ES-I3 (cell line): ENCODE results near the gene RUNDC1.
A peak's percentile ranks its signal among the peaks of the same experiment; 100 is the strongest.
"Not testable (repeated sequence)": the region's sequence is repeated elsewhere in the genome, so short reads cannot be mapped to it uniquely, and the experiment has no call there.

Experiments
- H3K36me3 ChIP-seq: 2 replicates; pipeline ENCODE4 v1.6.1; 2013; ENCODE audit warnings: mild to moderate bottlenecking, low read length, control low read depth, moderate library complexity; ENCODE audit not compliant: insufficient read depth
- H3K4me1 ChIP-seq: 2 replicates; pipeline ENCODE4 v1.6.1; 2013; ENCODE audit warnings: mild to moderate bottlenecking, control low read depth, low read length; ENCODE audit not compliant: insufficient read depth
- H3K9ac ChIP-seq: 2 replicates; pipeline ENCODE4 v1.6.1; 2013; ENCODE audit warnings: low read depth, mild to moderate bottlenecking, low read length, moderate library complexity
- H3K9me3 ChIP-seq: 2 replicates; pipeline ENCODE4 v1.6.1; 2013; ENCODE audit warnings: mild to moderate bottlenecking, low read length, moderate library complexity; ENCODE audit not compliant: control insufficient read depth, insufficient read depth

Gene RUNDC1

DNA sequence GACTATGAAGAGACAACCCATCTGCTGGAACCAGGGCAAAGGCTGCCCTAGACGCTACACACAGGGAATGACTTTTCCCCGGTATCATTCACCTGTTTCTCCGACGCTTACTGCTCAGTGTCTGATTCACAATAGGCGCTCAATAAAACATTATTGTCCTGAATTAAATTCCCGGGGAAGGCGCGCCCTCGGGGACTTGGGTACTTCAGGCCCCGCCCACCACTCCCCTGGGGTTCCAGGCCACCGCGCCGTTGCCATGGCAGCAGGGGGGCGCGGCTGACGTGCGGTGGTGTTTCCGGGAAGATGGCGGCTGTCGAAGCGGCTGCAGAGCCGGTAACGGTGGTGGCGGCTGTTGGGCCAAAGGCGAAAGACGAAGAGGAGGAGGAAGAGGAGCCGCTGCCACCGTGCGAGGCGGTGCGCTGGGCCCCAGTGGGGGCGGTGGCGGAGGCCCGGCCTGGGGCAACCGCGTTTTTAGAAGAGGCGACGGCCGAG lies at the start of gene RUNDC1:
Gene RUNDC1 (plus strand): TSS at position 292 of the 492 bp plus-strand sequence. CDS start 12 bp downstream, at position 304.
- H3K36me3 ChIP-seq = peaks cover 3% of the 10 kb centered on the region
- H3K4me1 ChIP-seq = peaks cover 7% of the 10 kb centered on the region
- H3K9ac ChIP-seq = peak within 1 kb of the TSS; percentile 87
- no peaks in the 10 kb centered on the region for H3K9me3 ChIP-seq

DNA sequence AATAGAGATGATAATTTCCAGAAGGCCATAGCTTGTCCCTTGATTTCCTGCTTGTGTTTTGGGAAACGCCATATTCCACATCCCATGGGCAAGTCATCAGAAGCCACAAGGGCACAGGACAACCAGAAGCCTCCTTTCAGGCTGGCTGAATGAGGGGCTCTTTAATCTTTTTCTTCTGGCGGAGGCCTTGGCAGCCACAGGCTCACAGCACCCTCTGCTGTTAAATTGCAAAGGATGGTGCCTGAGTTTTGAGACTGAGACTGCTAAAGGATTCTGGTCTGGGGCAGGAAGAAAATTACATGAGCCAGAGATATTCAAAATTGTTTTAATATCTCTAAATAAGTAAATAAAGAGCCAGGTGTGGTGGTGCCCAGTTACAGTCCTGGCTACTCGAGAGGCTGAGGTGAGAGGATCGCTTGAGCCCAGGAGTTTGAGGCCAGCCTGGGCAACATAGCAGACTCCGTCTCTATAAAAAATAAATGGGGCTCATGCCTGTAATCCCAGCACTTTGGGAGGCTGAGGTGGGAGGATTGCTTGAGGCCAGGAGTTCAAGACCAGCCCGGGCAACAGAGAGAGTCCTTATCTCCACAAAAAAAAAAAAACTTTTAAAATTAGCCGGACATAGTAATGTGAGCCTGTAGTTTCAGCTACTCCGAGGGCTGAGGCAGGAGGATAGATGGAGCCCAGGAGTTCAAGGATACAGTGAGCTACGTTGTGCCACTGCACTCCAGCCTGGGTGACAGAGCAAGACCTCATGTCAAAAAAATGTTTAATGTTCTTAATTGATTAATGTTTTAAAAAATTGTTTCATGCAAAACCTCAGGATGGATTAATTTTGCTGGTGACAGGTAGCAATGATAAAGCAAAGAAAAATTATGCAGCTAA lies 42.4 kb upstream of the RUNDC1 start:
- H3K9me3 ChIP-seq = no peaks in the 10 kb centered on the region

DNA sequence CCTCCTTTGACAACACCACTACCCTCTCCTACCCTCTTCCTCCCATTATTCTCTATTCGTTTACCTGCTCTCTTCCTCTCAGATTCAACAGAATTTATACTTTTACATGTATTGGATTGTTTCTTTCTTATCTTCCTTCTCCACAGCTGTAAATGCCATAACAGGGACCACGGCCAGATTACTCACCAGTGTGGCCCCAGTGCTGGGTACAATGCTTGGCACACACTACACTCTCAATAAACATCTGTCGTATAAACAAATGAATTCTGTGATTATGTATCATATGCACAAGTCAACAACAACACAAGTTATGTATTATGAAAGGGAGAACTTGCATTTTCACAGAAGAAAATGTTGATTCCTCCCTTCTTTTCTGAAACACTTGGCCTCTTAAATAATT lies 36.2 kb upstream of the RUNDC1 start:
- H3K9me3 ChIP-seq = no peaks in the 10 kb centered on the region
- no peak overlapping the region for H3K9ac ChIP-seq
- no peaks in the 10 kb centered on the region for H3K36me3 ChIP-seq
- H3K4me1 ChIP-seq = no peaks in the 10 kb centered on the region

More for the DNA sequence above, 42.4 kb upstream of the RUNDC1 start:
- H3K4me1 ChIP-seq = no peaks in the 10 kb centered on the region
- H3K36me3 ChIP-seq = no peaks in the 10 kb centered on the region
- H3K9ac ChIP-seq = no peak overlapping the region

DNA sequence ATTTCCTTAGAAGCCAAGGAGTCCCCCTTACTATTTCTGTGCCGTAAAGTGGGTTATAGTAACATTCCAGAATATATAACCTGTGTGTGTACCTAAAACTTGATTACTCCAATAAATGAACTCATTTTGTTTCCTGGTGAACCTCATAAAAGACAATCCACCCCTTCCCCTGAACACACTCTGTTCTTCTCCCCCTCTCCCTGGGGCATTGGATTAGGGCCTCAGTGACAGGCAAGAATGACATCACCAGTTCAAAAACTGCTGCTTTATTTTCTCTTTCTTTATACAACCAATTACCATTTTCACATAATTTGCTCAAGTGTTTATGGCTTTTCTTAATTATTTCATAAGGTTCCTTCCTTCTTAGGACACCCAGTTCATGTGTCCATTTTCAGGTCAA lies 33.6 kb upstream of the RUNDC1 start:
- H3K36me3 ChIP-seq = peaks cover 5% of the 10 kb centered on the region
- H3K9ac ChIP-seq = no peak overlapping the region
- H3K9me3 ChIP-seq = no peaks in the 10 kb centered on the region
- H3K4me1 ChIP-seq = no peaks in the 10 kb centered on the region

DNA sequence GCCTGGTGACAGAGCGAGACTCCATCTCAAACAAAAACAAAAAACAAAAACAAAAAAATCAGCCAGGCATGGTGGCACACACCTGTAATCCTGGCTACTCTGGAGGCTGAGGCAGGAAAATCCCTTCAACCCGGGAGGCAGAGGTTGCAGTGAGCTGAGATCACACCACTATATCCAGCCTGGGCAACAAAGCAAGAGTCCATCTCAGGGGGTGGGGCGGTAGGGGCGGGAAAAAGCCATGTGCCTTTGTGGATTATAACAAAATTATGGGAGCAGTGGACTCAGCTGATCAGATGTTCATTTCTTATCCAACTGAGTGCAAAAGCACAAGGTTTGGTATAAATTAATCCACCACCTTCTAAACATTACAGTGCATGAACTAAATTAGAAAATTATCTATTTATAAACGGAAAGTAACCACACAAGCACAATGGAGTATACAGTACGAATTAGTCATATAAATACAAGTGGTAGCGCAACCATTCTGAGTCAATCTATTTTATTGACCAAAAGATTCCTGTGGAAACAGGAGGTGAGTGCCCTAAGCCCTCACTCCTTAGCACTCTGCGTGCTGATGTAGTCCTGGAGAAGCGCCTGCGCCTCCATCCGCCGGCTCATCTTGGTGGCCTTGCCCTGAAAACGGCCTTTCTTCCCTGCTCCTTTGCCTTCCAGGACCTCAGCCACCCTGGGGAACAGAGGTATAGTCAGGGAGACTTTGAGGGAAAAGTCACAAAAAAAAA lies 30.2 kb upstream of the RUNDC1 start:
- Histone ChIP-seq H3K4me1 (no peaks in the 10 kb centered on the region), H3K36me3 (peaks cover 21% of the 10 kb centered on the region), H3K9ac (no peak overlapping the region), H3K9me3 (no peaks in the 10 kb centered on the region)

DNA sequence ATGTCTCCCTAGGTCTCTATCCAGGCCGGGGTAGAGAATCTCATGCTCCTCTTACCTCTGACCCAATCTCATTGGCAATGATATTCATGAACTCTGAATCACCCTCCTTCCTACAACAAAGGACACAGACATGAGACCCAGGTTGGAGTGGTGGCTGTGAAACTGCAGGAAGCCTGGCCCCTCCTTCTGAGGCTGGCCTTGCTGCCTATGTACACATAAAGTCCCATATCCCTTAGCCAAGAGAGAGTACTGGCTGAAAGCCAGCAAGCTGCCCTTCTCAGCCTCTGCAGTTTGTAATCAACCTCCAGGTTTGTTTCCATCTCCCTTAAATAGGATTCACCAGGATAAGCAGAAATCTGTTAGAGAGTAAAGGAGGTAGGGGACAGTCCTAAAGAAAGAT lies 26.7 kb upstream of the RUNDC1 start:
- Histone ChIP-seq H3K36me3 (peaks cover 35% of the 10 kb centered on the region), H3K4me1 (no peaks in the 10 kb centered on the region), H3K9me3 (no peaks in the 10 kb centered on the region), H3K9ac (no peak overlapping the region)

DNA sequence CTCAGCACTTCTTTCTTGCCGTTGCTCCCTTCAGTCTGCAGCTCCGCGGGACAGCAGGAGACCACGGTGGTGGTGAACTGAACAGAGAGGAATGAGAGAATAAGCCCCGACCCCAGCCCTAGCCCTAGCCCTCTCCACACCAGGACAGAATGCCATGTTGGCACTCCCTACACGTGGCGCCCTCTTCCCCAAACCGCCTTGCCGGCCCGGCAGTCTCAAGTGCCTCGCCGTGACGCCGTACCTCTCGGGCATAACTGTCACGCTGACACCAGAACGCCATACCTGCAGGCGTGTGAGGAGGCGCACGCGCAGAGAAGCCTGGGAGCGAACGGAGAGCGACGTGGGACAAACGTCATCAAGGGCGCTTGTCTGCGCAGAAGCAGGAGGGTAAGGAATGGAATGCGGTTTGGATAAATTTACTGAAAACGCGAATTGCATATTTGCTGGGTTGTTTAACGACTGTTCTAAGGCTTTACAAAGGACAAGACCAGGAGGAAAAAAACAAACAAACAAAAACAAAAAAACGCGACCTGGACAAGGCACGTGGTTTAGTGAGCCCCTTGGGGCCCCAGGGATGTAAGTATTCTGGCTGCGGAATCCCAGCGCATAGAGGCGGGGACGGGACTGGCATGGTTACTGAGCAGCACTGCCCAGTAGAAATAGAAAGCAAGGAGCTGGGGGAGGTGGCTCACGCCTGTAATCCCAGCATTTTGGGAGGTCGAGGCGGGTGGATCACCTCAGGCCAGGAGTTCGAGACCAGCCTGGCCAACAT lies 16.0 kb upstream of the RUNDC1 start, which contains the start of gene AARSD1:
Gene AARSD1 (minus strand): TSS at position 294 of the 772 bp plus-strand sequence. CDS start 14 bp downstream, at position 280.
- Histone ChIP-seq H3K9me3 (no peaks in the 10 kb centered on the region), H3K9ac (peak within 1 kb of the TSS; percentile 86), H3K4me1 (peaks cover 5% of the 10 kb centered on the region), H3K36me3 (peaks cover 25% of the 10 kb centered on the region)

DNA sequence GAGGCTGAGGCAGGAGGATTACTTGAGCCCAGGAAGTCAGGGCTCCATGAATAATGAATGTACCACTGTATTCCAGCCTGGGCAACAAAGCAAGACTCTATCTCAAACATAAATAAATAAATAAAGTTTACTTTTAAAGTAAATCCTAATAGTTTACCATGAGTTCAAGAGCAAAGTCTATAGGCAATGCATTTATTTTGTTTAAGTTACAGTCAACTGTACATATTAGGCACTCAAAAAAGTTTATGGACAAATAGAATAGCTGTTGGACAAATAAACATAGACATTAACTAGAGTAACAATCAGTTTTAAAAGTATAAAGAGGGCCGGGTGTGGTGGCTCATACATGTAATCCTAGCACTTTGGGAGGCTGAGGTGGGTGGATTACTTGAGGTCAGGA lies 12.4 kb upstream of the RUNDC1 start:
- Histone ChIP-seq H3K4me1 (peaks cover 5% of the 10 kb centered on the region), H3K9me3 (no peaks in the 10 kb centered on the region), H3K9ac (no peak overlapping the region), H3K36me3 (no peaks in the 10 kb centered on the region; the same call in 1 of the 2 replicates)

DNA sequence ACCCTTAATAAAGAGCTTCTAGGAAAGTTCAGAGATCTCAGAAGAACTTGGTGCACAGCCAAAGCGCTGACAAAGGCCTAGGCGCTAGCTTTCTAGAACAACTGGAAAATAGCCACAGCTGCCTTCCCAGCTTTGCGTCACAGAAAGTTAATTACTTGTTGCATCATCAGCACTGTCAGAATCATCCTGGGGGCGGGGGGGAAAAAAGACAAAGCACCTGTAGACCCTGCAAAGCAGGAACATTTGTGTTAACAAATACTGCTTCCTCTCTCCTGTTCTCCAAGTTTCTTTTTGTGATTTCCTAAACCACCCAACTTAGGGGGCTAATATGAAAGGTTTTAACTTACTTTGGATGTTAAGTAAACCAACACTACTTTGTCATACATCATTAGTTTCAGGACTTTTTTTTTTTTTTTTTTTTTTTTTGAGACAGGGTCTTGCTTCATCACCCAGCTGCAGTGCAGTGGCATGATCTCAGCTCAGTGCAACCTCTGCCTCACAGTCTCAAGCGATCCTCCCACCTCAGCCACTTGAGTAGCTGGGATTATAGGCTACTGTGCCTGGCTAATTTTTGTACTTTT lies 11.3 kb upstream of the RUNDC1 start:
- Histone ChIP-seq H3K9ac (no peak overlapping the region), H3K36me3 (no peaks in the 10 kb centered on the region; the same call in 1 of the 2 replicates), H3K4me1 (no peaks in the 10 kb centered on the region), H3K9me3 (no peaks in the 10 kb centered on the region)

DNA sequence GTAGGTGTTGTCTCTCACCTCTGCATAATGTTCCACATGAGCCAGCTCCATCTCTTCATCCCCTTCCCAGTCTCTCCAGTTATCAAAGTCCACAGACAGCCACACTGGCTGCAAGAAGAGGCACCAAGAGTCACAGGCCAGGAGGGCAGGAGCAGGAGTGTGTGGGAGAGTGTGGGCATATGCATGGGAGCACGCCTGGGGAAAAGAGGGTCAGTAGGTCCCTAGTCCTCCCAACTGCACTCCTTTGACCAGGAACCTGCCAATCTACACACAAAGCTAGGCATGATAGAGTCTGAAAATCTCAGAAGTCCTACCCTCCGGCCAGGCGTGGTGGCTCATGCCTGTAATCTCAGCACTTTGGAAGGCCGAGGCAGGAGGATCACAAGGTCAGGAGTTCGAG lies 8.8 kb upstream of the RUNDC1 start:
- Histone ChIP-seq H3K9ac (no peak overlapping the region), H3K36me3 (no peaks in the 10 kb centered on the region; the same call in 1 of the 2 replicates), H3K4me1 (no peaks in the 10 kb centered on the region), H3K9me3 (no peaks in the 10 kb centered on the region)

DNA sequence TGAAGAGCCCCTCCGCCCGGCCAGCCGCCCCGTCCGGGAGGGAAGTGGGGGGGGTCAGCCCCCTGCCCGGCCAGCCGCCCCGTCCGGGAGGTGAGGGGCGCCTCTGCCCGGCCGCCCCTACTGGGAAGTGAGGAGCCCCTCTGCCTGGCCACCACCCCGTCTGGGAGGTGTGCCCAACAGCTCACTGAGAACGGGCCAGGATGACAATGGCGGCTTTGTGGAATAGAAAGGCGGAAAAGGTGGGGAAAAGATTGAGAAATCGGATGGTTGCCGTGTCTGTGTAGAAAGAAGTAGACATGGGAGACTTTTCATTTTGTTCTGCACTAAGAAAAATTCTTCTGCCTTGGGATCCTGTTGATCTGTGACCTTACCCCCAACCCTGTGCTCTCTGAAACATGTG lies 7.0 kb upstream of the RUNDC1 start:
- H3K9me3 ChIP-seq, H3K36me3 ChIP-seq, H3K4me1 ChIP-seq, H3K9ac ChIP-seq: not testable (repeated sequence)

DNA sequence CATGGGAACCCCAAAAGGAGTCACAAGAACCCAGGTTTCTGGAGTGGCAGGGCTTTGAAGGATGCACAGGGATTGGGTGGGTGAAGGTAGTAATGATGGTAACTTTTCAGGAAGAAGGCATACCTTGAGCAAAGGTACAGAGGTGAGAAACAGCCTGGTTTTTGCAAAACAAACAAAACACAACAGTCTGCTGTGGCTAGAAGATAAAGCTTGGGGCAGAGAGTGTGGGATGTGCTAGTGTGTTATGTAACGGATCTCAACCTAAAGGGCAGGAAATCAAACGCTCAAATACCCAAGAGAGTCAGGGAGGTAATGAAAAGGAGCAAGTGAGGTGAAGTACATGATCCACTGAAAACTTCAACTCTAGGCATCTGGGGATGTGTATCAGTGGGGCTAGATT lies 5.1 kb upstream of the RUNDC1 start:
- H3K9me3 ChIP-seq = no peaks in the 10 kb centered on the region
- H3K4me1 ChIP-seq = peaks cover 7% of the 10 kb centered on the region
- no peak overlapping the region for H3K9ac ChIP-seq

DNA sequence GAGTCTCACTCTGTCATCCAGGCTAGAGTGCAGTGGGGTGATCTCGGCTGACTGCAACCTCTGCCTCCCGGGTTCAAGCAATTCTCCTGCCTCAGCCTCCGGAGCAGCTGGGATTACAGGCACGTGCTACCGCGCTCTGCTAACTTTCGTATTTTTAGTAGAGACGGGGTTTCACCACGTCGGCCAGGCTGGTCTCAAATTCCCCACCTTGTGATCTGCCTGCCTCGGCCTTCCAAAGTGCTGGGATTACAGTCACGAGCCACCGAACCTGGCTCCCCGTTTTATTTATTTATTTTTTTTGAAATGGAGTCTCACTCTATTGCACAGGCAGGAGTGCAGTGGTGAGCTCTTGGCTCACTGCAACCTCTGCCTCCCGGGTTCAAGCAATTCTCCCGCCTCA lies 4.7 kb upstream of the RUNDC1 start:
- not testable (repeated sequence) for H3K9me3 ChIP-seq, H3K9ac ChIP-seq, H3K36me3 ChIP-seq, H3K4me1 ChIP-seq

More for the DNA sequence above, 5.1 kb upstream of the RUNDC1 start:
- H3K36me3 ChIP-seq = no peaks in the 10 kb centered on the region; the same call in 1 of the 2 replicates
